Astrocyte of the spinal cord (primary cell): ENCODE results near the gene PITPNB.

Experiments used
- DNase-seq: peaks from one replicate; pipeline ENCODE4 v3.0.0; 2011; ENCODE audit warnings: low read depth, low spot score
- H3K4me3 ChIP-seq: 2 replicates; pipeline ENCODE4 v1.5.1; 2011; ENCODE audit warnings: low read depth, mild to moderate bottlenecking, low read length, moderate library complexity
- in situ Hi-C: cut with HindIII; loops from 2 replicates; pipeline ENCODE4 v1.10.0; 2017; ENCODE audit warnings: low sequenced_read_pairs
- TF ChIP-seq, protein P1 (sequence below): IDR thresholded peaks from 2 replicates; pipeline ENCODE4 v1.5.1; 2012; ENCODE audit warnings: low read depth, mild to moderate bottlenecking, low read length, inconsistent platforms

PITPNB gene

DNA sequence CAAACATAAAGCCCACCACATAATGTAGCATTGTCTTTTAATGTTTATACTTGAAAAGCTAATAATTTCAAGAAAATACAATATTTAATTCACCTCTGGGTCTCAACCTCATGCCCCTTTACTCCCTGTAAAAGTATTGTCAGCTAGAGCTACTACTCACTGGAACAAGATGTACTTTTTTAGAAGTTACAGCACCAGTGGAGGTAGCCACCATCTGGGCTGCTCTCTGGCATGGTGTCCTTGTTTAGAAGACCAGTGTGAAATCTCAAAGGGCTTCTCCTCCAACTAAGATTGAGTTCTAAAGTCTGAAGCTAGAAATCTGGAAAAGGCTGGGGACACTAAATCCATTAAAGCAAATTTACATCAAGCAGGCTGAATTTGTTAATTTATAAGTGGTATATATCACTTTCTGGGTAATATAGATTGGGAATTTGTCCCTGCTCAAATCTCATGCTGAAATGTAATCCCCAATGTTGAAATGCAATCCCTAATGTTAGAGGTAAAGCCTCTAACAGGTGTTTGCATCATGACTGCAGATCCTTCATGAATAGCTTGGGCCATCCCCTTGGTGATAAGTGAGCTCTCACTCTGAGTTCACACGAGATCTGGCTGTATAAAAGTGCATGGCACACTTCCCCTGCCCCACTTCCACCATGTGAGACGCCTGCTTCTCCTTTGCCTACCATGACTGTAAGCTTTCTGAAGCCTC, 47.6 kb downstream of the PITPNB start:
- no peak overlapping the region for H3K4me3 ChIP-seq
- in situ Hi-C loops: no loop called here
- TF ChIP-seq, protein P1, sequence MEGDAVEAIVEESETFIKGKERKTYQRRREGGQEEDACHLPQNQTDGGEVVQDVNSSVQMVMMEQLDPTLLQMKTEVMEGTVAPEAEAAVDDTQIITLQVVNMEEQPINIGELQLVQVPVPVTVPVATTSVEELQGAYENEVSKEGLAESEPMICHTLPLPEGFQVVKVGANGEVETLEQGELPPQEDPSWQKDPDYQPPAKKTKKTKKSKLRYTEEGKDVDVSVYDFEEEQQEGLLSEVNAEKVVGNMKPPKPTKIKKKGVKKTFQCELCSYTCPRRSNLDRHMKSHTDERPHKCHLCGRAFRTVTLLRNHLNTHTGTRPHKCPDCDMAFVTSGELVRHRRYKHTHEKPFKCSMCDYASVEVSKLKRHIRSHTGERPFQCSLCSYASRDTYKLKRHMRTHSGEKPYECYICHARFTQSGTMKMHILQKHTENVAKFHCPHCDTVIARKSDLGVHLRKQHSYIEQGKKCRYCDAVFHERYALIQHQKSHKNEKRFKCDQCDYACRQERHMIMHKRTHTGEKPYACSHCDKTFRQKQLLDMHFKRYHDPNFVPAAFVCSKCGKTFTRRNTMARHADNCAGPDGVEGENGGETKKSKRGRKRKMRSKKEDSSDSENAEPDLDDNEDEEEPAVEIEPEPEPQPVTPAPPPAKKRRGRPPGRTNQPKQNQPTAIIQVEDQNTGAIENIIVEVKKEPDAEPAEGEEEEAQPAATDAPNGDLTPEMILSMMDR: no peak
- no peak for DNase-seq

DNA sequence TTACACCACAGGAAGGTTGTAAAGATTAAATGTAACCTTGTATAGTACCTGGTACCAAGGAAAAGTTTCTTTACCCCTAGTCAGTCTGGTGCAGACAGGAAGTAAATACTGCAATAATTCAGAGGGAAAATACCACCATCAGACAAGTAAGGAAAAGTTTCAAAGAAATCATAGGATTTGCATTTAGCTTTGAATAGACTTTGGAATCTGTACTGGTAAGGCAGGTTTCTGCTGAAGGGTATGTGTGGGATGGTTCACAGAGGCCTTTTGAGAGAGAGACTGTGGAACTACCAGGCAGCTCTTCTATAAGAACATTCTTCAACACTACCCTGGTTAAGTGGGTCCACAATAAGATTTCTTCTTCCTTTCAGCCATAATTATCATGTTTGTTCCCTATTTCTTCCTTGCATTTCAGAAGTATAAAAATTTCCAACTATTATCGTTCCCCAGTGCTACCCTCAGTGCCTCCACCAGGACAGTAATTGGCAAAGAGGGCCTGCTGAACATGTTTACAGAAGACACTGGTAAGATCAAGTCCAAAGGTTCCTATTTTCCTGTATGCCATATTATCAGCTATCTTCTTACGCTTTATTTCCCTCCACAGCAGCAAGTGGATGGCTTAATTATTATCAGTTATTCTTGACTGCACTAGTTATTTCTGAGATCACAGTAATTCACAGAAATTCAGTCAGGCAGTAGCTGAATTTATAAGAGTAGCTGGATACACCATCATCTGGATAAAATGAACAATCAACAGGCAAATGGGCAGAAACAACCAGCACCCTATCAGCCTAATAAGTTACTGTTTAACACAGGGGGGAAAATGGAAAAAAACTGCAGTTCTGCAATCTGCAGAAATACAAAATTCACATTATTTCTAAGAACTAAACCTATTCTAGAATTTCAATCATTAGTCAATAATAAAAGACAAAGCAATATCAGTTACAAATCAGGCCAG, 48.5 kb downstream of the PITPNB start:
- no peak for DNase-seq
- H3K4me3 ChIP-seq: no peak overlapping the region
- TF ChIP-seq, protein P1: no peak
- in situ Hi-C loops: no loop called here

DNA sequence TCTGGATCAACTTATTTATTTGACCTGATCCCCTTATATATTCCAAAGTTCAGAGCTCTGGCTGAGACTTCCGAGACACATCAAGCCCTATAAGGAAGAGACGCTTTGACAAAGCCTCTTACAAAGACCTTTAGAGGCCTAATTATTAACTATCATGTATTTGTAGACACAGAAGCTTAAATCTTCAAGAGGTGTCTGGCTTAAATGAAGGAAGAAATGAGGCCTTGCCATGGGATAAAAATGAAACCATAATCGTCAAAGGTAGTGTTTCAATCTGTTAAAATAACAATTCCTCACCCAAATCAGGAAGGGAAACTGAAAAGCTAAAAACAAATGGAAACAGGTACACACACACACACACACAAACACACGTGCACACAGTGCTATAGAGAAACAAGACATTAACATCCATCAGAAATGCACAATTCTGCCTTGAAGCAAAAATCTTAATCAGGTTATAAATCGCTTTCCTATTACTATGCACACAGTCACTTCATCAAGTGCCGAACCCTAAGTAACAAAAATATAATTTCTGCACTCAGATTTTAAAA, 50.2 kb downstream of the PITPNB start:
- TF ChIP-seq, protein P1: no peak
- DNase-seq: no peak
- in situ Hi-C loops: no loop called here
- no peak overlapping the region for H3K4me3 ChIP-seq

DNA sequence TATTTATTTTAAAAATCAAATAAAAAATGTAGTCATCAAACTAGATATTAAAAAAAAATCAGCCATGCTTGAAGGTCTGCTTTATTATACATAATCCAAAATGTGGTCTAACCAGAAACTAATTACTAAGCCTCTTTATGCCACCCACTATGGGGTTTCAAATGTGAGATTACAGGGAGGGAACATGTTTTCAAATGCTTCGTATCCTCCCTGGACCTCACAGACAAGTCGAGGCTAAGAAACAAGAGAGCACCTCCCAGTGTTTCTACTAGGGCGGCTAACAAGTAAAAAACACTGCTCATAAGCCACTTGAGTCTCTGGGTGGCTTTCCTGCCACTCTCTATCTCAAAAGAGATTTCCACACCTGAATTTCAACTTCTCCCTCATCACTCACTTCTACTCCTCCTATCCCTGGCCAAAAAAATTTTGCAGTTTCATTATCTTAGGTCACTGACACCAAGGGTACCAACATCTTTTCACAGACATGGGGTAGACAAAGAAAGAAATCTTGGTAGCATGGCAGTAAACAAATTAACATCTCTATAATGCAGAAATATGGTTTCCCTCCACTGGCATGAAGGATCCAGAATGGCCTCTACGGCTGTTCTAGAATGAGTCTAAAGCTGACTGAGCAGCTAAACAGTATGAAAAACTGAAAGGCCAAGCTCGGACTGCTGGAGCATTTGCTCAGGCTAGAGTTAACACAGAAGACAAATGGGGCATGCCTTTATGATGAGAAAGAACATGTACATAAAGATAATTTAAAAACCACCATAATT, 50.9 kb downstream of the PITPNB start:
- in situ Hi-C loops: no loop called here
- DNase-seq: no peak
- no peak overlapping the region for H3K4me3 ChIP-seq
- TF ChIP-seq, protein P1: no peak

DNA sequence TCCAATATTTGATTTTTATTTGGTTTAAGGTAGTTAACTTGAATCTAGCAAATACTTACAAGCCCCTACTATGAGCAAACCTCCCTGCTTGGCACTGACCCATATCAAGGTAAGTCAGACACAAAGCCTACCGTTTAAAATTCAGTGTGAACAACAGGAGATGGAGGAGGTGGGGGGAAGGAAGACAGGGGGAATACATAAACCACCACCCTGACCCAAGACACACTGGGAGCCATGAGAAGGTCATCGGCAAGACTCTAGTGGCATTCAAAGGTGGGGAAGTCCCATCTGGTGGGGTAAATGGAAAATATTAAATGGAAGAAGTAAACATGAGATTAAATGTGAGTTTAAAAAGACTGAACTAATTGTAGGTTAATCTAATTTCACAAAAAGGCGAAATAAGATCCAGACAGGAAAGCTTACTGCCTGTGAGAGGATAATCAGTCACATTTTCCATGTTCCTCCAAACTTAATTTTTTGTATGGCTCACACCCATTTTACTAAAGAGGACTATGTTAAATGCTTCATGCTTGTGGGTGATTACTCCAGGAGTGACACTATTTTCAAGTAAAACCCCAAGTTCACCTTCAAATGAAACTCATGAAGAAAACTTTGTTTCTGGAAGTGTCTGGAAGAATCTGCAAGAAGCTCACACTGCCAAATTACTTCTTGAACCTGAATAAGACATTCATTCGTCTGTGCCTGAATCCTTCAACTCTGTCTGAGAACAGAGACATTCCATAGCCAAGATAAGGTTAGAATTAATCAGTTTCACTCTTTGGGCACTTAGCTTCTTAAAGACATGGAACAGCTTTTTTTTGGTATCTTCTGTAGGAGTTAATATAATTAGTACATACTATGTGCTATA, 51.7 kb downstream of the PITPNB start:
- TF ChIP-seq, protein P1: no peak
- in situ Hi-C loops: no loop called here
- H3K4me3 ChIP-seq: no peak overlapping the region
- no peak for DNase-seq
